Measurements from ENCODE around the gene GPD1L. TPM values are rescaled to one million over a fixed set of nuclear protein-coding genes. Genes with fewer than 3 reads are reported as not detected.

Gene GPD1L
- total and polyA plus RNA-seq, 10 of the 15 experiments (the other 5 are each of a cell fraction or from before 2014, with no cell fraction given): 0.77 to 4.8 (median 3.9) TPM

DNA sequence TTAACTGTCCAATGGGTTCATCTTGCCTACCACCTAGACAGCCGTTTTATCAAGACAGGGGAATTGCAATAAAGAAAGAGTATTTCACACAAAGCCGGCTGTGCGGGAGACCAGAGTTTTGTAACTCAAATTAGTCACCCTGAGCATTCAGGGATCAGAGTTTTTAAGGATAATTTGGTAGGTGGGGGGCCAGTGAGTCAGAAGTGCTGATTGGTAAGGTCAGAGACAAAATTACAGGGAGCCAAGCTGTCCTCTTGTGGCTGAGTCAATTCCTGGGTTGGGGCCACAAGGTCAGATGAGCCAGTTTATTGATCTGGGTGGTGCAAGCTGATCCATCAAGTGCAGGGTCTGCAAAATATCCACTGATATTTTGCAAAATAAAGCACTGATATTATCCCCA, 29.9 kb upstream of the GPD1L start (continued):
- TF ChIP-seq STAT3 (IDR thresholded peaks at IDR 0.05; ENCODE audit: low read depth, low read length) (no peak), PML (IDR thresholded peaks at IDR 0.05; ENCODE audit: low read length) (no peak), ETV6 (conservative IDR thresholded peaks at IDR 0.05 in 1 of 2, IDR thresholded peaks at IDR 0.05 in 1 of 2; ENCODE audit: borderline replicate concordance in 1 of 2, low read depth in 1 of 2) (no peak), E4F1 (IDR thresholded peaks at IDR 0.05; ENCODE audit: borderline replicate concordance, partially characterized antibody) (no peak), SIX5 (IDR thresholded peaks at IDR 0.05; ENCODE audit: low read depth, low read length, severe bottlenecking) (no peak), ZNF384 (IDR thresholded peaks at IDR 0.05; ENCODE audit: borderline replicate concordance, low read depth, low read length) (no peak)

GRCh38 chr3:32077260-32078084, 28.9 kb upstream of the GPD1L start:
- Histone ChIP-seq H4K20me1 (ENCODE audit: control insufficient read depth, insufficient read depth) (no peaks in the 10 kb centered on the region), H3K9me3 (replicated peaks; ENCODE audit: control insufficient read depth, insufficient read depth, low read length) (no peaks in the 10 kb centered on the region), H3K79me2 (ENCODE audit: control insufficient read depth, insufficient read depth, low read length) (no peaks in the 10 kb centered on the region), H3K9ac (ENCODE audit: control insufficient read depth, insufficient read depth, low read length) (no peak overlapping the region), H3K27me3 (replicated peaks in 1 of 2; ENCODE audit: control insufficient read depth in 2 of 2, insufficient read depth in 2 of 2, low read length in 1 of 2) (no peaks in the 10 kb centered on the region), H2AFZ (ENCODE audit: control insufficient read depth, low read depth, low read length) (no peak overlapping the region), H3K4me3 (no peak overlapping the region), H3K4me1 (ENCODE audit: control insufficient read depth, insufficient read depth, low read length) (no peaks in the 10 kb centered on the region), H3K27ac (ENCODE audit: control insufficient read depth, insufficient read depth) (no peak overlapping the region), H3K4me2 (ENCODE audit: control insufficient read depth, insufficient read depth) (no peak overlapping the region), H3K36me3 (ENCODE audit: control insufficient read depth in 2 of 2, insufficient read depth in 2 of 2, low read length in 1 of 2) (no peaks in the 10 kb centered on the region)
- BruUV-seq (replicated peaks): no TSS peak
- in situ Hi-C loops (cut with MboI) (no loop called here), intact Hi-C loops (cut with micrococcal nuclease; ENCODE audit: unreplicated experiment) (no loop called here)
- ChIA-PET RAD21 (ENCODE audit: unreplicated experiment) (no interaction called here), POLR2A (no interaction called here), CTCF (no interaction called here), SMC1A (ENCODE audit: uncharacterized antibody, unreplicated experiment) (no interaction called here)
- no peak for ATAC-seq
- FAIRE-seq: no peak
- DNase-seq (ENCODE audit: low read depth, low spot score): no peak
- WGBS (ENCODE audit: insufficient coverage, insufficient replicate concordance, low lambda C conversion rate, missing lambda C conversion rate): 42% methylated on average over 14 of the region's 14 CpGs
- no peak for TF ChIP-seq BCL11A (IDR thresholded peaks at IDR 0.05; ENCODE audit: low read depth, low read length)
- no peak for TF ChIP-seq SMAD1 (IDR thresholded peaks at IDR 0.05; ENCODE audit: low read depth, partially characterized antibody)

All from GM12878 (cell line).